Measurements from ENCODE around the gene CAST.
"Not testable (repeated sequence)": the region's sequence is repeated elsewhere in the genome, so short reads cannot be mapped to it uniquely, and the experiment has no call there.

Gene CAST

DNA sequence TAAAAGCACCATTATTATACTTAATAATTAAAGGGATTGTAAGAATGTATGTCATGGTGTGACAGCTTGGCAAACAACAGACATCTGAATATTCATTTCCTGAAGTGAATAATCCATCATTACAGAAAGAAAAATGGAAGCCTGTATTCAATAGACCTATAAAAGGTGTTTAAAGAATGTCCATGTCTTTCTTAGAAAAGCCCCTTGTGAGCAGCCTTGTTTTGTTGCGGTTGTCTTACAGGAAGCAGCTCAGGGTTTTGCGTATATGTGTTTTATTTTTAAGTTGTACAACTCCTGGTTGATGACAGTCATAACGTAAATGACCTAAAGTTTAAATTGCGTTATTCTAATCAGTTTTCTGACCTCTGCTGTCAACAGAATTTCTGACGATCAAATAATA, 53.8 kb downstream of the CAST start:
- DNase-seq: no peak

DNA sequence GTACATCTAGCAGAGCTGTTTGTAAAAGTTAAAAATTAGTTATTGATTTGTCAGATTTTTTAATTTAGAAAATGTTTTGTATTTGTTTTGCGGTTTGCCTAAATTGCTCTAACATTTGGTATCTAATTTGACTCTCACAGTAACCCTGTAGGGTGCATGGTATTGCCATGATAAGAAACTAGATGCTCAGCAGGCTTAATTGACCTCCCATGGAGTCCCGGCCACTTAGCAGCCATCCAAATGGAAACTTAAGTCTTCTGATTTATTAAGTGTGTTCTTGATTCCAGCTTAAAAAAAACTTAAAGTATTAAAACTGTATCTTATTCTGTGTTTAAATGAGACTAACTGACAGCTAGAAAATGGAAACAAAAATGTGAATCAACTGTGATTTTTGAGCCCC, 54.5 kb downstream of the CAST start:
- DNase-seq: no peak

DNA sequence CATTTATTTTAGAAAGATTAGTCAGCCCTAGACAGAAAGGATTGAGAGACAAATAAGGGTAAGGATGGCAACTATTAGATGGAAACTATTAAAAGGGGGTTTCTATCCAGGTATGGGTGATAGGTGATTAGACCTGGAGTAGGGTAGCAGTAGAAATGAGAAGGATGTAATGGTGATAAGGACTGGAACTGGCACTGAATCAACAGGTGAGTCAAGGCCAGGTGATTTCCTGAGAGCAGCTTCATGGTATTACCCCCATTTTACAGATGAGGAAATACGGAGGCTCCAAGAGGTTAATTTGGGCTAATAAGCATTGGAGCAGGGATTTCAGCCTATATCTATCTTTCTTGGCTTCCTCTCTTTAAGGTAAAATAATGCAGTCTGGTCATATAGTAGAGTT, 55.7 kb downstream of the CAST start:
- no peak for DNase-seq

DNA sequence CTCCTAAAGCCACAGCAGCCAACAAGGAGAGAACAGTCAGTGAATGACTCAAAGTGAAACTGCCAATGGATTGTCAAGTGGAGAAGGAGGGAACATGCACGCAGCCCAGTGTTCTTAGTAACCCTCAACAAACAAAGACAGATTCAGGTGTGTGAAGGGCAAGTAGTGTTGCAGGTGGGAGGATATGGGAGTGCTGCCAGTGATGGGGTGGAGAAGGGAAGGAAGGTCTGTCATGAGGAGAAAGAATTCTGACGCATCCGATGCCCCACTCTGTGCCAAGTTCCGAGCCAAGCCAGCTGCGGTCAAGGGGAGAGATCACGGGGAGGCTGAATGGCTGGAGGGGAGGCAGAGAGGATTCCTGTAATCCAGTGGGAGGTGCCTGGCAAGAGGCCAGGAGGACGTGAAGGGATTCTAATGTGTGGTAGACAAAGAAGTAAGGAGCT, 56.5 kb downstream of the CAST start:
- DNase-seq: no peak

DNA sequence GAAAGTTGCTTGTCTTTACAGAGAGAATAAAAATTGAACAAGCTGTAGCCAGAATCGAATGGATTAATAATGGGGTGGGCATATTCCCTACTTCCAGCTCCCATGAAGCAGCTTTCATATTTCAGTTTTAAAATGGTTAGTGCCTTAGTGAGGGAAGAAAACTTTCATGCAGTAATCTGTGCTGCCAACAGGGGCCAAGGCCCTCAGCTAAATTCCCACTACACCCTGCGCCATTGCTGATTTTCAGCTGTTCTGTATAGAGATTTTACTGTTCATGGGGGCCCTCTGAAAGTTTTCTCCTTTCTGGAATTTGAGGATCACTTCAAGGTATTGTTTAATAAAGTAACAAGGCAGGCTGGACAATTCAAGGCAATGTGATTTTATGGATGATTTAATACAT, 58.2 kb downstream of the CAST start:
- DNase-seq: no peak

DNA sequence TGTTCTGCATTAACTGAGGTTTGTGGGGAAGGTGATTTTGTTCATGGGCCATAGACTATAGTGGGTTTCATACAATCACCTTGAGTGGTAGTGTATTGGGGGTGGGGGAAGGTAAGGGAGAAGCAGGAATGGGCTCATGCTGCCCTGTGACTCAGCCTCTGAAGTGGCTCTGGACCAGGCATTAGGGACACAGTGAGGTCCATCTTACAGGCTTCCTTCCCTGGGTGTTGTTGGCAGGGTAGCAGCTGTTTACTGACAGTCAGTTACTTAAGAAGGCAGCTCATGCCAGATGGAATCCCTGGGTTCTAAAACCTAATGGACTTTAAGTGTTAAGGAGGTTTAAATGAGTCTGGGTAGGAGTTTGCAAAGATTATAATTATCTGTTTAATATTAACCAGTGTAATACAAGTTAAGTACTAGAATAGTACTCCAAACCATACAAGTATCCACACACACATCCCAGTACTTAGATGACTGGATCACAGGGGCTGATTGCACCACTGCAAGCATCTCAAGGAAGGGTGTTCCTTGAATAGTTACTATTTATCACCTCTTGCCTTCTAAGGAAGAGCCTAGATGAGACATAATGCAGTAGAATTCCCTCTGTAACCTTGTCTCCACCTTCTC, 59.3 kb downstream of the CAST start:
- DNase-seq: no peak

DNA sequence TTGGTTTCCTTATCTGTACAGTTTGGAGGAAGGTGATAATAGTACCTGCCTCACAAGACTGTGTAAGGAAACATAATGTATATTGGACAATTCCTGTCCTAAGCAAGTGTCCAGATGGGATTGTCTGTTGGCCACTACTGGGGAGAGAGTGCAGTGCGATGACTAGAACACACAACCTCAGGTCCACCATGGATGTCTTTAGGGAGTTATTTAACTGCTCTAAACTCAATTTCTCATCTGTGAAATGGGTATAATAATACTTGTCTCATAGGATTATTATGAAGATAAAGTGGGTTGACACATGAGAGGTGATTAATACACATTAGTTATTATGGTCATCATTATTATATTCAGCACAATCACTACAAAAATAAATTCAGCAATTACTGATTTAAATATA, 63.1 kb downstream of the CAST start:
- no peak for DNase-seq

DNA sequence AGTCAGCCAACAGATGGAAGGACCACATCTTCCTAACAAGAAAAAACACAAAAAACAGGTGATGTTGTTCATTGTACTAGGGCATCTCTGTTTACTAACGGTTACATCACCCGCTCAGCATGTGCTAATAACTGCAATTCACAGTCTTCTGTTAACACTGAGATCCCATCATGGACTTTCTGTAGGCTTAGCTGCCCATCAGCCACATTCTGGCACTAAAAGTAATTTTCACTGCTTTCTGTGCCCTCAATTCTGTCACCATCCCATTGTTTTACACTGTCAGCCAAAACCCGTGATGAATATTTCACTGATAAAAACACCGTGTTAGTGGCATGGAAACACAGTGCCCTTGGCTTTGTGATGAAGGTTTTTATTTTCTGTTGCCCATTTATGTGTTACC, 64.6 kb downstream of the CAST start:
- DNase-seq: no peak

DNA sequence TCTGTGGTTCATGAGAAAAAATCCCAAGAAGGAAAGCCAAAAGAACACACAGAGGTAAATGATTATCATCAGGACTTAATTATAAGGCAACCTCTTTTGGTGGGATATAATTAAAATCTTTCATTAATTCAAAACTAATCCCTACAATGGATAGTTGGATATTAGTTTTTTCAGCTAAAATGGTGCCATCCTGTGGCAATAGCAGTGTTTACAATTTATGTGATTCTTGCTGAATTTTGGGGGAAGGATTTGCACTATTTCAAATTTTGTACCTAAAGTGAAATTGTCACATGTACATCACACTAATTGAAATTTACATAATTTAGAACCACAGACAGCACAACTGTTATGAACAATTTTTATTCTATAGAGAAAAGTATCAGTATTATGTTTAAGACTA, 67.0 kb downstream of the CAST start:
- DNase-seq: no peak

DNA sequence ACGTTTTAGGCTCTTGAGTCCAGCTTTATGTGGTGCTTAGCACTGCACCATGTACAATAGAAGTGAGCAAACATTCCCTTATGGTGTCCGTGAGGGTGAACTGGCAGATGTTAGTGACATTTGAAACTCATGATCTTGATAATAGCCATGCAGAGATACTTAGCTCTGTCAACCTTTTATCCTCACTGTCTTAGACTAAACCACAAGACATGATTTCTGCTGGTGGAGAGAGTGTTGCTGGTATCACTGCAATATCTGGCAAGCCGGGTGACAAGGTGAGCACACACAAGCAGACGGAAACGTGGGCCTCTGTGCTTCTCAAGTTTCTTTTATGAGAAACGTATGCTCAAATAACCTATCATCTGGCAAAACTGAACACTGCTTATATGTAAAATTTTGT, 68.4 kb downstream of the CAST start:
- DNase-seq: no peak

DNA sequence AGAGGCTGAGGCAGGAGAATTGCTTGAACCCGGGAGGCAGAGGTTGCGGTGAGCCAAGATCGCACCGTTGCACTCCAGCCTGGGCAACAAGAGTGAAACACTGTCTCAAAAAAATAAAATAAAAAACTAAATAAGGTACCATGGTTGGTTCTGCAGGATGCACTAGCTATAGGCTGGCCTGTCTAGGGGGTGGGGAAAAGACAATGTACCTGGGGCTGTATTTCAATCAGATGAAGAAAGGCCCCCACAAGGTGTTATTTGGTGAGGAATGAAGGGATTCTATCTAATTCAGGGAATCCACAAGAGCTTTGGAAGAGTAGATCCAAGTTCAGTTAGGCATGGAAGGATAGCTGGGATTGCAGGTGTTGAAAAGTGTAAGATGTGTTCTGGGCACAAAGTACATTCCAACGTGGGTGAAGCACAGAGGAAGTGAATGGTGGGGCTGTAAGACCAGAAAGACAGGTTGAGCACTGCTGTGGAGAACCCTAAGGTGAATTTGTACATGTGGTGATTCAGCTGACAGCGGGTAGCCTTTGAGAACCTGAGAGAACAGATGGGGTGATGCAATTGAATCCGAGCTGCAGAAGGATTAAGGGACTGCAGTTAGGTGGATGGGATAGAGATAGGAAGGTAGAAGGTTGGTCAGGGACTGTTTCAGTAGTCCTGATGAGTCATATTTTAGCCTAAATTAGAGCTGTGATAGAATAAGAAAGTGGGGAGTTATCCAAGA, 71.8 kb downstream of the CAST start:
- DNase-seq: no peak

DNA sequence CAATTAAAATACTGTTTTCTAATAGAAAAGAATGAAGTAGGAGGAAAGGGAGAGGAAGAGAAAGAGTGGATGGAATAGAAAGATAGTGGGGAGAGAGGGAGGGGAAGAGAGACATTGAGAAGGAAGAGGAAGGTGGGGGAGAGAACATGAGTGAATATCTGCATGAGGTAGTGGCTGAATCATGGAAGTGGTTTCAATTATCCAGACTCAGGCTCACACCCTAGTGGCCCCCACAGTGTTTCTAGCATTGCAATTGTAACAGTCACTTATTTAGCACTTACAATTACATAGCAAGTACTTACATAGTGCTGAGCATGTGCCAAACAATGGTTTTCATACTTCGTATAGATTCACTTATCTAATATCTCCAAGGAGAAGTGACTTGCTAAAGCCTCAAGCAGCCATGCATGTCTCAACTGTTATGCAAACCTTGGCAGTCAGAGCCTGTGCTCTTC, 72.7 kb downstream of the CAST start:
- no peak for DNase-seq

DNA sequence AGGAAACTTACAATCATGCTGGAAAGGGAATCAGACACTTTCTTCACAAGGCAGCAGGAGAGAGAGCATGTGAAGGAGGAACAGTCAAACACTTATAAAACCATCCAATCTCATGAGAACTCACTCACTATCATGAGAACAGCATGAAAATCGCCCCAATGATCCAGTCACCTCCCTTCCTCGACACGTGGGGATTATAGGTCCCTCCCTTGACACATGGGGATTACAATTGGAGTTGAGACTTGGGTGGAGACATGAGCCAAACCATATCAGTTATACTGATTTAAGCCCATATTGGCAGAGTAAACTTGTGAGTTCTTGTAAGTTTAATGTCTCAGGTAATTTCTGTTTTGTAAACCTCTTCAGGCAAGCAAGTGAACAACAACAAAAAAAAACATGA, 74.8 kb downstream of the CAST start:
- no peak for DNase-seq

DNA sequence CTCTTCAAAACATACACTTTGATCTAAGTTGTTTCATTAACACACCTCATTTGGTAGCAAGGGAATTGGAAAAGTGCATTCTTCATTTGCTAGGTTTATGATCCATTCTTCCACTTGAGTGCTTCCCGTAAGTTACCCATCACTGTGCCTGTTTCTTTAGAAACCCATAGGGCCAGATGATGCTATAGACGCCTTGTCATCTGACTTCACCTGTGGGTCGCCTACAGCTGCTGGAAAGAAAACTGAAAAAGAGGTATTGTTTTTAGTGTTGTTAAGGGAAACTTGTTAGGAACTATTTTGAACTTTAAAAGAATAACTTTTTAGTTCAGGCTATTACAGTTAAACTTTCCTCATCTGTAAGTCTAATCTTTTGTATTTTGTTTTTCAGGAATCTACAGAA, 78.9 kb downstream of the CAST start:
- DNase-seq: no peak

DNA sequence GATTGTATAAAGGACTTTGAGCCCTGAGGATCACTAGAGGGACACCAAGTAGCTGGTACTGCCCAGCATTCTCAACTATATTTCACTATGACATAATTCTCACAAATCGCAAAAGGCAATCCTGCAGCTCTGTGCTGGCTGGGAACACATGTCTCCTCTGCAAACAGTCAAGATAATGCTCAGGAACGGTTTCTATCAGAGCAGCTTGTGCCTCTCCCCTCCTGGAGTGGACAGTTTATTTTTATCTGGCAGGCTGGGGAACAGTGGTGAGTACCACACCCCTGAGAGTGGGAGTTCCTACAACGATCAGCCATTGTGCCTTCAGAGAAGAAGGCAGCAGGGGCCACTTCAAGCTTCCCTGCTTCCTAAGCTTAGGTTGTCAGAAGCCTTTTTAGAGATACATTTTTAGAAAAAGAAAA, 79.7 kb downstream of the CAST start:
- DNase-seq: no peak

DNA sequence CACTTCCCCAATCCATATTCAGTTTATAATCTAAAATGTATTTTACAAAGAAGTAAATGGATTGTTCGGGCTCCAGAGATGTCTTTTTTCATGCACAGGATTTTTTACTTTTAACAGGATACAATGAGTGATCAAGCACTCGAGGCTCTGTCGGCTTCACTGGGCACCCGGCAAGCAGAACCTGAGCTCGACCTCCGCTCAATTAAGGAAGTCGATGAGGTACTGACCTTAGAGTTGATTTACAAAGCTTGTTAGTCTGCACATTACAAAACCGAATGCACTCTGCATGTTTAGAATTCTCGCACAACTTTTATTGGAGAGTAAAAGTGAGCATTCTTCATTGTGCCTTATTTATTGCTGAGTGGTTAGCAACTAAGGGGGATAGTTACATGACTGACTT, 80.4 kb downstream of the CAST start:
- DNase-seq: no peak

DNA sequence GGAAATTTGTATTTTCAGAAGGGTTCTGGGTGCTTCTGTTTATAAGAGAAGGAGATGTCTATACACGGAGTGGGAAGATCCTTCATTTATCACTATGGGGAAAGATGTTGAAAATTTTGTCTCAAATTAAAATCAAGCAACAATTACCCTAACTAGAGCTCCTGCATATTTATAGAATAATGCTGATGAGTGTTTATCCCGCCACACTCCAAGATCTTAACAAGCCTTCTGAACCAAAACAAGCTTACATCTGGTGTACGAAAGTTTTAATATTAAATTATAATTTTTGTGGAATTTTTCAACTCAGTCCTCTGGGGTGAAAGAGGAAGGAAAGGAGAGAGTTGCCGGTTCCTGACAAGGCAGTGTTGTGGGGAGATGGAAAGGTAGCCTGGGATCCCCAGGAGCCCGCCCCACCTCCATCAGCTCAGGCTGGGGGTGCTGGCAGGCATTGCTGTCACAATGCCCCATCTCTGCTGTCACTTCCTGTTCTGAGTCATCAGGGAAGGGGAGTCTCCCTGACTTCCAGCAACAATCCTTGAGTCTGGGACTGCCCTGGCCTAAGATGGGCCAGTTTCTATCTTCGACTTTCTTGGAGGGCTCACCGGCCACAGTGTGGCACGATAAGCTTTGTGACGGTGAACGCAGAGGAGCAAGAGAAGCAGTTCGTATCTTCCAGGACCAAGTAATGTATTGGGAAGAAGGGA, 81.0 kb downstream of the CAST start:
- DNase-seq: no peak

DNA sequence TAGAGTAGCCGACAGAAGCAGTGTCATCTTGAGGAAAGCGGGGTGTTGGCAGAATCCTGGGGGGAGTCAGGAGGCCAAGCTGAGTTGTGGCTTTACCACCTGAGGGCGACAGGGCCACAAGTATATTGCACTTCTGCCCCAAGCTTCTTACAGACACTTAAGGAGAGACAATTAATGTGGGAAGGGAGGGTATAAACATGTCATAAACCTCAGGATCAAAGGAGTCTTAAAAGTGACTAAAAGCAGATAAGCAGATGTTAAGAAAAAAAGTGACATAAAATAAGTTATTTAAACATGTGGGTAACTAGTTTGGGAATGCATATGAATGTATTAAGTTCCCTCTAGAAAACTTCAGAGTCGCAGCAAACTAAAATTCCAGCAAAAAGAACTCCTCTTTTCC, 81.6 kb downstream of the CAST start:
- DNase-seq: no peak

DNA sequence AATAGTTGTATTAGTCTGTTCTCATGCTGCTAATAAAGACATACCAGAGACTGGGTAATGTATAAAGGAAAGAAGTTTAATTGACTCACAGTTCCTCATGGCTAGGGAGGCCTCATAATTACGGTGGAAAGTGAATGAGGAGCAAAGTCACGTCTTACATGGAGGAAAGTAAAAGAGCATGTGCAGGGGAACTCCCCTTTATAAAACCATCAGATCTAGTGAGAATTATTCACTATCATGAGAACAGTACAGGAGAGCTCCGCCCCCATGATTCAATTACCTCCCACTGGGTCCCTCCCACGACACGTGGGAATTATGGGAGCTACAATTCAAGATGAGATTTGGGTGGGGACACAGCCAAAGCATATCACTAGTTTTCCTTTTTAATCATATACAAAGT, 82.0 kb downstream of the CAST start:
- DNase-seq: not testable (repeated sequence)

DNA sequence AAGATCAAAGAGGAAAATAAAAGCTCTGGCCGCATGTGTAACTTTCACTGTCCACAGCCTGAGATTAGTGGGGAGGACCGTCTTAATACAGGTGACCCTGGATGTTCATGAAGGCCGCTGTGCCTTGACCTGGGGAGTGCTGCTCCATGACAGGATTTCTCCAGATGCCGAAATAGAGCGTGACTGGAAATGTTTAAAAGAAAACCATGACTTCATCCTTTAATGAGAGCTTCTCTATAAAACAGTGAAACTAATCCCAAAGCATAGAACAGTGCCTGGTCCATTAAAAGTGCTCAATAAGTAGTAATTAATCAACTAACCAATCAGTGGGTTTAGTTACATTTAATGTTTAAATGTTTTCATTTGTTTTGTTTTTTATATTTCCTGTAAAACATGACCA, 82.8 kb downstream of the CAST start:
- DNase-seq: no peak

DNA sequence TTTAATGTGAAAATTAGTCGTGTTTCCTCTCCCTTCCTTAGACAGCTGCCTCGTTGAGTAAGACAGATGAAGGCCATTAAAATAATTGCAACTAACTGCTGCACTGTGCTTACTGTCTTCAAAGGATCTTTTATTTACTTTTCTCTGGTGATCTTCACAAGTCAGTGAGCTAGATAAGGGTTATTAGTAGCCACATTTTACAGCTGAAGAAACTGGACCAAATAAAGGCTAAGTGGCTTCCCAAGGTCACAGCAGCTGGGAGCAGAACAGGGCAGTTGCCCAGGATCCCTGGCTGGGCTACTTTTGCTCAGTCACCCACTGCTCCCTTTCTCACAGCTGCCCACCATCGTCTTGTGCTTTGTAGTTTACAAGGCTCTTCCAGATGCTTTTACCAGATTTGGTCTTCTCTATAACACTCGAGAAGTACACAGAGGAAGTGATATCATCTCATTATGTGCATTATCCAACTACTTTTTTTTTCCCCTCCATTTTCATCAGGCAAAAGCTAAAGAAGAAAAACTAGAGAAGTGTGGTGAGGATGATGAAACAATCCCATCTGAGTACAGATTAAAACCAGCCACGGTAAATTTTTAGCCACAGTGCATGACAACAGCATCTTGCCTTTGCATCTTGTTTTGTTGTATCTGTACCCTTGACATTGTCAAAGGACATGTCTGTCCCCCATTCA, 83.8 kb downstream of the CAST start:
- no peak for DNase-seq

DNA sequence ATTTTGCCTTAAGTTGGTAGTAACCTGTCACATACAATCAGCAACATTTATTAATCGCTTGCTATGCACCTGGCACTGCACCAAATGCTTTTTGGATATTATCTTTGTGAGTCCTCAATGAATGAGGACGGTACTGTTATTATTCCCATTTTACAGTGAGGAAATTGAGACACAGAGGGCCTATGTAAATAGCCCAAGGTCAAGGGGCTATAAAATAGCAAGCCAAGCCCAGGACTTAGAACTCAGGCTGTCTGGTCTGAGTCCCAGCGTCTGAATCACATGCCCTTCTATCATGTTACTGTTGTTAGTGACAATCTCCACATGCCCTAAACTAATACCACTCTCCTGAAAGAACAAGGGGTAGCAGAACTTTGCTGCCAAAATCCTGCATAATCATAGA, 85.5 kb downstream of the CAST start:
- DNase-seq: no peak

DNA sequence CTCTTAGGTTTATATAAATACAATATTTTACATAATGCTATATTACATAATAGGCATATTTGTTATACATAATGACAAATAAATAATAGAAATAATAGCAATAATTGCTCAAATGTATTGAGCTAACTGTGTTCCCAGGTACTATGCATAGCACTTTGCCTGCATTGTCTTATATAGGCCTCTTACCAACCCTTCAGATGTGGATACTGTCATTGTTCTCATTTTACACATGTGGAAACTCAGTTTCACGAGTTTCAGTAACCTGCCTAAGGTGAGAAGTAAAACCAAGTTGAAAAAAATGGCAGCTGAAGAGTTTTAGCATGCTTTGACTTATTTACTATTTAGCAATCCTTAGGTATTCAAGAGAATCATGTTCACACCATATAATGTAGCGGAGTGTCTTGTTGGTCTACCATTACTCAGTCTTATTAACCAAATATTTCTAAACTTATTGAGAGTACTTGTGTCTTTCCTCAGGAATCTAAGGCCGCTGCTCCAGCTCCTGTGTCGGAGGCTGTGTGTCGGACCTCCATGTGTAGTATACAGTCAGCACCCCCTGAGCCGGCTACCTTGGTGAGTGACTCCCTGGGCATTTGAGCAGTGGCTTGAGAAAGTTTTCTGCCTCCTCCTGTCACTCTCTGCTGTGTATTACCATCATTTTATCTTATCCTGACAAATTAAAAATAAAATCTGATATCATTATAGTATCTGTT, 88.1 kb downstream of the CAST start:
- DNase-seq: no peak
